Cardiac fibroblast (primary cell): ENCODE data around the gene HEPN1.

ENCODE experiments used
- DNase-seq, 2 donors: peaks; one replicate each; pipeline versions ENCODE4 v3.0.0 to v3.0.0-alpha.2; 2010; ENCODE audit warnings: low read depth in 2 of 2
- H3K4me3 ChIP-seq, 2 donors: replicated peaks in 1 of 2; 1 replicate in 1 of 2; 2 replicates in 1 of 2; pipeline ENCODE4 v1.5.1; 2011; ENCODE audit warnings: low read depth in 2 of 2, low read length in 2 of 2, mild to moderate bottlenecking in 2 of 2, moderate library complexity in 1 of 2
- CTCF ChIP-seq: IDR thresholded peaks from one replicate; pipeline ENCODE4 v1.5.1; 2011; ENCODE audit warnings: low read depth, mild to moderate bottlenecking, low read length, inconsistent platforms

HEPN1 gene

DNA sequence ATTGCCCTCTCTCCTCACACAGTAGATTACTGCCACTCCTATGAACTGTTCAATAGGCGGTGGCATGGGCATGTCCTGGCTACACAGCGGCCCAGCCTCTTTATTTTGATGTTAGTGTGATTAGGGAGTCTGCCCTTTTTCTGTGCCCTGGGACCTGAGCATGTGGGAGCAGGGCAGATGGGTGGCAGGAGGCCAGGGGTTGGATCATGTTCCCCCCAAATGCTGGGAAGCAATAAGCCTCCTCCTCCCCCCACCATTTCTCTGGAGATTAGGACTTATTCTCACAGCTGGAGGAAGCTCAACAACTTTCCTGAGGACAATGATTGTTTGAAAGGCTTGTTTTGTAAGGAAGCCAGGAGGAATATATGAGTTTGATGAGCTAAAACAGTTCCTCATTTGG, 848 bp downstream of the HEPN1 start:
- no peak for TF ChIP-seq CTCF
- no peak overlapping the region for H3K4me3 ChIP-seq
- DNase-seq, result no peak

- no peak overlapping the region for H3K4me3 ChIP-seq
- no peak for TF ChIP-seq CTCF
- no peak for DNase-seq
Measured at GRCh38 chr11:124920356-124920755, 1.3 kb downstream of the HEPN1 start.

- peak; percentile 66 to 77 for DNase-seq
- TF ChIP-seq CTCF, result no peak
- peak overlapping the region in 1 of 2 donors; percentile 32 for H3K4me3 ChIP-seq
Measured at GRCh38 chr11:124920870-124921609, 2.0 kb downstream of the HEPN1 start.

GRCh38 chr11:124922831-124923230, 3.8 kb downstream of the HEPN1 start:
- DNase-seq, result no peak
- no peak overlapping the region for H3K4me3 ChIP-seq
- TF ChIP-seq CTCF, result no peak

DNA sequence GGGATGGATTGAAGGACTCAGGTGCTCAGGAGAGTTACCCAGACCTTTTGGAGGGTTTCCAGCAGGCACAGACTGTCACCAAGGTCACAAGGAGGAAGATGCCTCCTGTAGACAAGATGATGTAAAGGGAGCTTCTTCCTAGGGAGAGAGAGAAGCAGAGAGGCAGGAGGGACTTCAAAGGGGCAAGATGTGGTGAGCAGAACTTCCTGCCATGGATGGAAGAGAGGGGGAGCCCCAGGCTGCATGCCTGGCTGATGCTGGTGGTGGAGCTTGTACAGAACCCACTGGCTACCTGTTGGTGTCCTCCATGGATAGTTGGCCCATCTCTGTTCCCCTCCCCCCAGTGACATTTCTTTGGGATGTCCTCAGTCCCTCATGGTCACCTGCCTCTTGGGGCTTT, 4.2 kb downstream of the HEPN1 start:
- no peak for TF ChIP-seq CTCF
- DNase-seq, result no peak
- H3K4me3 ChIP-seq, result no peak overlapping the region

DNA sequence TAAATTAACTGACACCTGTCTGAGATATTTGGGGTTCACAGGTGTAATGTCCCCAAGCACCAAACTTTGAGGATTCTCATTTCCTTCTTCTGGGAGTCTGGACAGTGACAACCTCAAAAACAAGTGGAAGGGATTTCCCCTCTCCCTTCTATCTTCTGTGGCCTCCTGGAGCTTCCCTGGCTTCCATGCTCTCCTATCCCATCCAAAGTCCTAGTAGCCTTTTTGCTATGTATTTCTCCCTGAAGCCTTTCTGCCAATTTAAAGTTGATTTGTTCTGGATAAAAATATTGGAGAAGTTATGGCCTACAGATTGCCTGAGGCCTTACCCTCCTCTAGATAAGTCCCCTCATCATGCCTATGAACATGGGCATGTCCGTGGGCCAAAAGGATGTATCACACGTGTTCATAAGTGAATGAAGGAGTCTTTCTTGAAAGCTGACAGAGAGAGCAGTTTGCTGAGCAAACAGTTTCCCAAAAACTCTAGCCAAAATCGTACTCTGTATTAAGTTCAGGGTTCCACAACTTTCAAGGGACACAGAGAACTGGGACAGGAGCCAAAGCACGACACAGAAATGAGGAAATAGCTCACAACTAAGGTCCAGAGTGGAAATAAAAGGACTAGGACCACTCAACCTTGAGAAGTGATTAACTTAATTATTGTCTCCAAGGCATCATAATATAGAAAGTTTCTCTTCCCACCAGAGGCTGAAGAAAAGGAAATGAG, 10.1 kb downstream of the HEPN1 start:
- no peak overlapping the region for H3K4me3 ChIP-seq
- TF ChIP-seq CTCF, result no peak
- no peak for DNase-seq
